Vagina (tissue), 2 donors: Measurements from ENCODE around the gene PARN.

ENCODE experiments used
- CTCF ChIP-seq, 3 experiments: fragments of 450-650 bp in 2 of 3; fragments of 200-600 bp in 1 of 3; sonication (generic) in 1 of 3; IDR thresholded peaks; one replicate each; pipeline ENCODE4 v1.5.1; 2017 to 2019; ENCODE audit warnings: antibody characterized with exemption in 3 of 3, mild to moderate bottlenecking in 2 of 3, moderate library complexity in 2 of 3
- POLR2A ChIP-seq, 2 donors: fragments of 450-650 bp; IDR thresholded peaks; one replicate each; pipeline ENCODE4 v1.6.1; 2017; ENCODE audit warnings: antibody characterized with exemption in 2 of 2, mild to moderate bottlenecking in 2 of 2, moderate library complexity in 2 of 2

- TF ChIP-seq CTCF (IDR thresholded peaks at IDR 0.05) (no peak), POLR2A (IDR thresholded peaks at IDR 0.05) (no peak)
These were observed 1.1 kb downstream of the PARN start for GRCh38 chr16:14628806-14629611.
